Calu3 (cell line): Measurements from ENCODE around the gene ACOT6. TPM values are rescaled to one million over a fixed set of nuclear protein-coding genes. Genes with fewer than 3 reads are reported as not detected.

ENCODE experiments used
- BruUV-seq: library from RNA; stranded (reverse); fragments of 400-500 nt; replicated peaks from 2 replicates; lab custom pipeline; 2021; lab: Mats Ljungman, UMichigan
- CTCF ChIA-PET: fragments of 300-600 bp; sonication (Branson Sonifier 250); formaldehyde crosslinking; loops from one replicate; lab custom pipeline; 2022; ENCODE audit warnings: antibody characterized with exemption; lab: Charles Lee
- DNase-seq: peaks from one replicate; pipeline ENCODE4 v3.0.0; 2022
- H3K27ac Mint-ChIP-seq: one replicate; pipeline ENCODE4 v1.8.0; 2022; ENCODE audit warnings: mixed read lengths; ENCODE audit not compliant: unreplicated experiment
- H3K27me3 Mint-ChIP-seq: one replicate; pipeline ENCODE4 v1.8.0; 2022; ENCODE audit warnings: mixed read lengths; ENCODE audit not compliant: unreplicated experiment
- H3K36me3 Mint-ChIP-seq: one replicate; pipeline ENCODE4 v1.8.0; 2022; ENCODE audit warnings: mild to moderate bottlenecking, moderate library complexity, mixed read lengths; ENCODE audit not compliant: insufficient read depth, unreplicated experiment
- H3K4me1 Mint-ChIP-seq: one replicate; pipeline ENCODE4 v1.8.0; 2022; ENCODE audit warnings: mild to moderate bottlenecking, low read depth, mixed read lengths; ENCODE audit not compliant: unreplicated experiment
- H3K4me3 Mint-ChIP-seq: one replicate; pipeline ENCODE4 v1.8.0; 2022; ENCODE audit warnings: mild to moderate bottlenecking, low read depth, moderate library complexity, mixed read lengths; ENCODE audit not compliant: unreplicated experiment
- H3K9me3 Mint-ChIP-seq: one replicate; pipeline ENCODE4 v1.8.0; 2022; ENCODE audit warnings: low read depth, mixed read lengths; ENCODE audit not compliant: unreplicated experiment
- CTCF ChIP-seq: fragments of 200-600 bp; IDR thresholded peaks from one replicate; pipeline ENCODE4 v1.8.0; 2022; ENCODE audit warnings: antibody characterized with exemption; ENCODE audit not compliant: unreplicated experiment
- intact Hi-C: fragments of 100-400 bp; cut with micrococcal nuclease; formaldehyde crosslinking; loops from one replicate; pipeline ENCODE4 v1.10.0; 2022; ENCODE audit not compliant: unreplicated experiment
- total RNA-seq: library from RNA; stranded (reverse); gene quantifications from 2 replicates; pipeline ENCODE4 v1.2.3, GENCODE V29; 2022

ACOT6 gene
- total RNA-seq, 1 experiment from 2014 or later: not detected

- Mint-ChIP-seq H3K36me3 (no peaks in the 10 kb centered on the region), H3K9me3 (no peaks in the 10 kb centered on the region), H3K4me1 (no peaks in the 10 kb centered on the region), H3K4me3 (no peak overlapping the region), H3K27ac (no peak overlapping the region), H3K27me3 (no peaks in the 10 kb centered on the region)
- CTCF ChIA-PET: no interaction called here
- intact Hi-C loops: no loop called here
- no TSS peak for BruUV-seq
- no peak for DNase-seq
- no peak for TF ChIP-seq CTCF
These were observed 11.3 kb downstream of the ACOT6 start for GRCh38 chr14:73623504-73624054.

- no peak overlapping the region for H3K27ac Mint-ChIP-seq
- H3K4me3 Mint-ChIP-seq: no peak overlapping the region
- H3K4me1 Mint-ChIP-seq: no peaks in the 10 kb centered on the region
- no TSS peak for BruUV-seq
- H3K27me3 Mint-ChIP-seq: no peaks in the 10 kb centered on the region
- no peak for DNase-seq
- CTCF ChIA-PET: no interaction called here
- H3K36me3 Mint-ChIP-seq: no peaks in the 10 kb centered on the region
- H3K9me3 Mint-ChIP-seq: no peaks in the 10 kb centered on the region
- intact Hi-C loops: no loop called here
- no peak for TF ChIP-seq CTCF
These were observed 13.4 kb downstream of the ACOT6 start for GRCh38 chr14:73625706-73626105.

GRCh38 chr14:73627151-73627558 is 14.8 kb downstream of the ACOT6 start:
- no peak for DNase-seq
- TF ChIP-seq CTCF: no peak
- H3K27me3 Mint-ChIP-seq: no peaks in the 10 kb centered on the region
- H3K4me1 Mint-ChIP-seq: no peaks in the 10 kb centered on the region
- no peaks in the 10 kb centered on the region for H3K36me3 Mint-ChIP-seq
- intact Hi-C loops: no loop called here
- no peak overlapping the region for H3K4me3 Mint-ChIP-seq
- H3K27ac Mint-ChIP-seq: no peak overlapping the region
- no peaks in the 10 kb centered on the region for H3K9me3 Mint-ChIP-seq
- no TSS peak for BruUV-seq
- CTCF ChIA-PET: interaction anchor here (0.7 kb wide), 1 partner anchor 19 kb away, joined by 4 read pairs; no protein-coding TSS in a partner anchor

- BruUV-seq: no TSS peak
- intact Hi-C loops: loop anchor here (5.0 kb wide), 1 partner anchor 138 kb away; the partner anchor contains the start of gene RIOX1
- CTCF ChIA-PET: no interaction called here
- no peak for TF ChIP-seq CTCF
- H3K27ac Mint-ChIP-seq: no peak overlapping the region
- no peaks in the 10 kb centered on the region for H3K4me1 Mint-ChIP-seq
- no peak for DNase-seq
- no peak overlapping the region for H3K4me3 Mint-ChIP-seq
- peaks cover 8% of the 10 kb centered on the region for H3K36me3 Mint-ChIP-seq
- no peaks in the 10 kb centered on the region for H3K27me3 Mint-ChIP-seq
- H3K9me3 Mint-ChIP-seq: no peaks in the 10 kb centered on the region
These were observed 17.9 kb downstream of the ACOT6 start for GRCh38 chr14:73630009-73630780.
